WTC11 (cell line): ENCODE results near the gene TACC2.

Source experiments
- ATF3 ChIP-seq: sonication (generic); formaldehyde crosslinking; conservative IDR thresholded peaks from 2 replicates; pipeline ENCODE4 v1.8.1; 2022; ENCODE audit warnings: mild to moderate bottlenecking, missing genetic modification reagents
- CTCF ChIP-seq: fragments of 200-600 bp; IDR thresholded peaks from 2 replicates; pipeline ENCODE4 v1.8.0; 2022; ENCODE audit warnings: antibody characterized with exemption
- FOXP4 ChIP-seq: sonication (generic); formaldehyde crosslinking; IDR thresholded peaks from 2 replicates; pipeline ENCODE4 v1.8.0; 2022; ENCODE audit warnings: mild to moderate bottlenecking, missing genetic modification reagents
- IRF2 ChIP-seq: sonication (generic); formaldehyde crosslinking; IDR thresholded peaks from 2 replicates; pipeline ENCODE4 v1.8.0; 2022; ENCODE audit warnings: low read depth, missing genetic modification reagents, borderline replicate concordance
- JUN ChIP-seq: sonication (generic); formaldehyde crosslinking; IDR thresholded peaks from 2 replicates; pipeline ENCODE4 v1.8.0; 2023; ENCODE audit warnings: mild to moderate bottlenecking, missing genetic modification reagents
- MAX ChIP-seq: sonication (generic); formaldehyde crosslinking; IDR thresholded peaks from 2 replicates; pipeline ENCODE4 v1.8.0; 2022; ENCODE audit warnings: mild to moderate bottlenecking, missing genetic modification reagents
- USF1 ChIP-seq: sonication (generic); formaldehyde crosslinking; IDR thresholded peaks from 2 replicates; pipeline ENCODE4 v1.8.0; 2022; ENCODE audit warnings: mild to moderate bottlenecking, missing genetic modification reagents
- ZBTB43 ChIP-seq: sonication (generic); formaldehyde crosslinking; IDR thresholded peaks from 2 replicates; pipeline ENCODE4 v1.8.1; 2023; ENCODE audit warnings: mild to moderate bottlenecking, missing genetic modification reagents

- TF ChIP-seq CTCF: no peak
- no peak for TF ChIP-seq ZBTB43 (CRISPR knock-in tag)
- no peak for TF ChIP-seq MAX (CRISPR knock-in tag)
- no peak for TF ChIP-seq USF1 (CRISPR knock-in tag)
- TF ChIP-seq ATF3 (CRISPR knock-in tag): no peak
- TF ChIP-seq IRF2 (CRISPR knock-in tag): no peak
- TF ChIP-seq FOXP4: no peak
- TF ChIP-seq JUN (CRISPR knock-in tag): no peak
Measured at GRCh38 chr10:122144199-122144598, 155.2 kb downstream of the TACC2 start.
